Gastrocnemius medialis (tissue), 4 donors: ENCODE results near the gene ARHGAP8. TPM values are rescaled to one million over a fixed set of nuclear protein-coding genes. Genes with fewer than 3 reads are reported as not detected.

Experiments
- ATAC-seq, 2 donors: fragments of 150-250 bp; one replicate each; pipeline ENCODE4 v1.9.1; 2016
- DNase-seq, 2 donors: peaks; one replicate each; pipeline ENCODE4 v3.0.0-alpha.2; 2019
- H3K27ac ChIP-seq, 4 donors: fragments of 200-600 bp; sonication (generic); 1 replicate in 1 of 4; 2 replicates in 3 of 4; pipeline ENCODE4 v1.5.1; 2016 to 2018; ENCODE audit warnings: mild to moderate bottlenecking in 2 of 4, moderate library complexity in 1 of 4
- H3K27me3 ChIP-seq, 3 donors: fragments of 200-600 bp; sonication (generic) in 2 of 3; 1 replicate in 1 of 3; 2 replicates in 2 of 3; pipeline versions ENCODE4 v1.5.1 to v1.6.0; 2016 to 2019; ENCODE audit warnings: mild to moderate bottlenecking in 1 of 3, moderate library complexity in 1 of 3
- H3K36me3 ChIP-seq, 2 donors: fragments of 200-600 bp; sonication (generic) in 1 of 2; one replicate each; pipeline ENCODE4 v1.5.1; 2017 to 2018
- H3K4me1 ChIP-seq, 2 donors: fragments of 200-600 bp; sonication (generic) in 1 of 2; one replicate each; pipeline ENCODE4 v1.5.1; 2016 to 2017; ENCODE audit warnings: mild to moderate bottlenecking in 2 of 2
- H3K4me3 ChIP-seq, 4 donors: fragments of 200-600 bp; sonication (generic) in 3 of 4; 1 replicate in 1 of 4; 2 replicates in 3 of 4; pipeline ENCODE4 v1.5.1; 2016 to 2019; ENCODE audit warnings: mild to moderate bottlenecking in 2 of 4
- H3K9me3 ChIP-seq, 3 donors: fragments of 200-600 bp; sonication (generic) in 2 of 3; 1 replicate in 1 of 3; 2 replicates in 2 of 3; pipeline ENCODE4 v1.5.1; 2016 to 2019
- POLR2A ChIP-seq, 2 donors: fragments of 450-650 bp; IDR thresholded peaks; one replicate each; pipeline ENCODE4 v1.6.1; 2017; ENCODE audit warnings: antibody characterized with exemption in 2 of 2, mild to moderate bottlenecking in 2 of 2, moderate library complexity in 2 of 2
- in situ Hi-C, 4 donors: fragments of 200-750 bp; cut with MboI; loops; one replicate each; pipeline versions ENCODE4 v1.15.0 to v1.8.0; 2017; ENCODE audit warnings: low sequenced_read_pairs in 4 of 4
- intact Hi-C: fragments of 100-400 bp; cut with DNase I; formaldehyde crosslinking; loops from one replicate; pipeline ENCODE4 v1.15.1; 2023; ENCODE audit warnings: low total_unique reads
- total RNA-seq, 4 donors: library from RNA; depleted of rRNA; stranded (reverse); fragments of >200 nt; gene quantifications; one replicate each; pipeline versions ENCODE4 v1.1.0 to v1.2.3, GENCODE V29; 2016
- TF ChIP-seq, protein P1 (sequence below), 5 experiments: fragments of 450-650 bp in 3 of 5; fragments of 200-600 bp in 2 of 5; sonication (generic) in 2 of 5; IDR thresholded peaks in 4 of 5; conservative IDR thresholded peaks in 1 of 5; 1 replicate in 4 of 5; 2 replicates in 1 of 5; pipeline ENCODE4 v1.5.1; 2016 to 2019; ENCODE audit warnings: antibody characterized with exemption in 5 of 5, mild to moderate bottlenecking in 3 of 5, moderate library complexity in 3 of 5

ARHGAP8 gene
- total RNA-seq, 4 donors from 2014 or later: not detected

GRCh38 chr22:44753189-44754042, 1.0 kb downstream of the ARHGAP8 start:
- no peaks in the 10 kb centered on the region for H3K9me3 ChIP-seq
- no peak for TF ChIP-seq POLR2A (IDR thresholded peaks at IDR 0.05)
- TF ChIP-seq, protein P1, sequence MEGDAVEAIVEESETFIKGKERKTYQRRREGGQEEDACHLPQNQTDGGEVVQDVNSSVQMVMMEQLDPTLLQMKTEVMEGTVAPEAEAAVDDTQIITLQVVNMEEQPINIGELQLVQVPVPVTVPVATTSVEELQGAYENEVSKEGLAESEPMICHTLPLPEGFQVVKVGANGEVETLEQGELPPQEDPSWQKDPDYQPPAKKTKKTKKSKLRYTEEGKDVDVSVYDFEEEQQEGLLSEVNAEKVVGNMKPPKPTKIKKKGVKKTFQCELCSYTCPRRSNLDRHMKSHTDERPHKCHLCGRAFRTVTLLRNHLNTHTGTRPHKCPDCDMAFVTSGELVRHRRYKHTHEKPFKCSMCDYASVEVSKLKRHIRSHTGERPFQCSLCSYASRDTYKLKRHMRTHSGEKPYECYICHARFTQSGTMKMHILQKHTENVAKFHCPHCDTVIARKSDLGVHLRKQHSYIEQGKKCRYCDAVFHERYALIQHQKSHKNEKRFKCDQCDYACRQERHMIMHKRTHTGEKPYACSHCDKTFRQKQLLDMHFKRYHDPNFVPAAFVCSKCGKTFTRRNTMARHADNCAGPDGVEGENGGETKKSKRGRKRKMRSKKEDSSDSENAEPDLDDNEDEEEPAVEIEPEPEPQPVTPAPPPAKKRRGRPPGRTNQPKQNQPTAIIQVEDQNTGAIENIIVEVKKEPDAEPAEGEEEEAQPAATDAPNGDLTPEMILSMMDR (IDR thresholded peaks at IDR 0.05 in 4 of 5, conservative IDR thresholded peaks at IDR 0.05 in 1 of 5): no peak
- ATAC-seq: no peak
- no peak overlapping the region for H3K27ac ChIP-seq
- peaks cover 41 to 50% (median 44%) of the 10 kb centered on the region in 3 donors for H3K27me3 ChIP-seq
- intact Hi-C loops (no loop called here), in situ Hi-C loops (no loop called here)
- no peaks in the 10 kb centered on the region for H3K36me3 ChIP-seq
- DNase-seq: no peak
- H3K4me1 ChIP-seq: no peaks in the 10 kb centered on the region
- no peak overlapping the region for H3K4me3 ChIP-seq

DNA sequence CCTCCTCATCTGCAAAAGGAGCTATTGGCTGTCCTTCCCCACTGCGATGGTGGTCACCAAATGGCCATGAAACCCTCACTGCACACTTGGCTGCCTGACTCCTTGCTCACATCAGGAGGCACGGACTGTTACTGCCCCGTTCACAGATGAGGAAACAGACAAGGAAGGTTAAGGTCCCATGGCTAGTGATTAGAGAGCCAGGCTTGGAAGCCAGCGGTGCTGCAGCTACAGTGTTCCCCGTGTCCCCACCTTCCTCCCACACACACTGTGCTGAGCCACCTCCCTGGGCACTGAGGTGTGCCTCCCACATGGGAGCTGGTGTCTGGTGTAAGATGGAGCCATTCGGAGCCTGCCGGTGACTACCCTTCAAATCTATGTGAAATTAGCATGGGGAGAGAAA, 2.6 kb downstream of the ARHGAP8 start:
- in situ Hi-C loops: no loop called here
- H3K27me3 ChIP-seq: peaks cover 35 to 46% (median 43%) of the 10 kb centered on the region in 3 donors
- TF ChIP-seq, protein P1 (IDR thresholded peaks at IDR 0.05 in 4 of 5, conservative IDR thresholded peaks at IDR 0.05 in 1 of 5): no peak
- TF ChIP-seq POLR2A (IDR thresholded peaks at IDR 0.05): no peak

DNA sequence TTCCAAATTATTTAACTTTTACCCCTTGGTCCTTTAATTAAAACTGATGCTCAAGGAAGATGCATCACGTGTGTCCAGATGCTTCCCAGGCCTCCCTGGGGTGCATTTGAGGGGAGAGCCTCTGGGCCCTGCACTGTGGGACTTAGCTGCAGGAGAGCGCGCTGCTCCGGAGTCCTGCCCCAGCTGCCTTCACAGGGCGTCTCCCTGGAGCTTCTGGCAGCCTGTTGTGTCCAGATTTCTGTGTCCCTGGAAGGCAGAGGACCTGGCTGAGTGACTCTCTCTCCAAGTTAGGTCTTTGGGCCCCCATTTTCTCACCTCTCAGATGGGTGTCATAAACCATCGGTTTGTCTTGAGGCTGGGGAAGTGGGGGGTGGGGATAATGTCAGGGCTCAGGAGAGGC, 3.0 kb downstream of the ARHGAP8 start:
- Histone ChIP-seq H3K4me3 (no peak overlapping the region), H3K36me3 (no peaks in the 10 kb centered on the region), H3K27me3 (peaks cover 31 to 42% (median 39%) of the 10 kb centered on the region in 3 donors), H3K9me3 (no peaks in the 10 kb centered on the region), H3K4me1 (no peaks in the 10 kb centered on the region), H3K27ac (no peak overlapping the region)
- DNase-seq: no peak
- no peak for ATAC-seq
- intact Hi-C loops: no loop called here
- no peak for TF ChIP-seq POLR2A (IDR thresholded peaks at IDR 0.05)
- TF ChIP-seq, protein P1 (IDR thresholded peaks at IDR 0.05 in 4 of 5, conservative IDR thresholded peaks at IDR 0.05 in 1 of 5): no peak
- in situ Hi-C loops: no loop called here

More for the DNA sequence above, 2.6 kb downstream of the ARHGAP8 start:
- no peak overlapping the region for H3K27ac ChIP-seq
- ATAC-seq (no peak), DNase-seq (no peak)
- H3K36me3 ChIP-seq: no peaks in the 10 kb centered on the region
- no peak overlapping the region for H3K4me3 ChIP-seq
- intact Hi-C loops: no loop called here
- no peaks in the 10 kb centered on the region for H3K9me3 ChIP-seq
- H3K4me1 ChIP-seq: no peaks in the 10 kb centered on the region

DNA sequence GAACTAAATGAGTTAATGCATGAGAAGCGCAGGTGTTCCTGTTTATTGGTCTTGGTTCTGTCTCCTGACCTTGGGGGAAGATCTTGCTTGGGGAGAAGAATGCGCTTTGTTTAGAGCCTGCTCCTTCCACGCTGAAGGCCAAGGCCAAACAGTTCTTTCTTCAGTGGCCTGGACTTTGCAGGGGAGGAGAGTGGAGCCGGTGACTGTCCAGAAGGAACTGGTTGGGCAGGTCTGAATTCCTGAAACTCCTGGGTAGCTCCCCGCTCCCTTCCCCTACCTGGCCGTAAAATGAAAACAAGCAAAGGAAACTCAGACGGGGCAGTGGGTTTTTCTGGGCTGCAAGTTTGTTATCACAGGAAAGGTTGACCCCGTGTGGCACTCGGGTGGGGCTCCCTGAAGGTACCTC, 3.6 kb downstream of the ARHGAP8 start:
- TF ChIP-seq POLR2A (IDR thresholded peaks at IDR 0.05): no peak
- TF ChIP-seq, protein P1 (IDR thresholded peaks at IDR 0.05 in 4 of 5, conservative IDR thresholded peaks at IDR 0.05 in 1 of 5): no peak
- in situ Hi-C loops: no loop called here
- Histone ChIP-seq H3K9me3 (no peaks in the 10 kb centered on the region), H3K27me3 (peaks cover 26 to 37% (median 33%) of the 10 kb centered on the region in 3 donors), H3K4me3 (no peak overlapping the region), H3K4me1 (no peaks in the 10 kb centered on the region), H3K27ac (no peak overlapping the region), H3K36me3 (no peaks in the 10 kb centered on the region)
- DNase-seq (no peak), ATAC-seq (no peak)
- intact Hi-C loops: no loop called here
